Erythroblast (primary cell): ENCODE measurements around the gene GPD2.
A peak's percentile ranks its signal among the peaks of the same experiment; 100 is the strongest.

Experiments used
- DNase-seq, 2 experiments: peaks; one replicate each; lab custom pipeline; 2025; lab: John Stamatoyannopoulos, UW
- GATA1 ChIP-seq: IDR thresholded peaks from 2 replicates; pipeline ENCODE4 v1.6.1; 2011; ENCODE audit warnings: low read depth, mild to moderate bottlenecking, control low read depth, low read length, moderate library complexity
- POLR2A ChIP-seq: IDR thresholded peaks from 2 replicates; pipeline ENCODE4 v1.6.1; 2011; ENCODE audit warnings: mild to moderate bottlenecking, low read length

Gene GPD2

GRCh38 chr2:156553714-156554442 lies 117.7 kb downstream of the GPD2 start:
- TF ChIP-seq POLR2A: no peak
- no peak for TF ChIP-seq GATA1
- no peak for DNase-seq

GRCh38 chr2:156561326-156561725 lies 125.1 kb downstream of the GPD2 start:
- no peak for TF ChIP-seq POLR2A
- no peak for TF ChIP-seq GATA1
- peak in 1 of 2 experiments; percentile 34 for DNase-seq

- peak; percentile 89 to 92 for DNase-seq
- TF ChIP-seq POLR2A: no peak
- no peak for TF ChIP-seq GATA1
Observed at GRCh38 chr2:156562124-156562523, 125.9 kb downstream of the GPD2 start.

GRCh38 chr2:156563994-156564753 lies 128.0 kb downstream of the GPD2 start:
- no peak for DNase-seq

GRCh38 chr2:156565066-156565710 lies 129.0 kb downstream of the GPD2 start:
- TF ChIP-seq POLR2A (peak; percentile 20), GATA1 (no peak)

More at GRCh38 chr2:156563994-156564753, 128.0 kb downstream of the GPD2 start:
- TF ChIP-seq POLR2A (no peak), GATA1 (no peak)

GRCh38 chr2:156573710-156574109 lies 137.5 kb downstream of the GPD2 start:
- no peak for DNase-seq
- TF ChIP-seq POLR2A: no peak
- TF ChIP-seq GATA1: no peak

More at GRCh38 chr2:156565066-156565710, 129.0 kb downstream of the GPD2 start:
- no peak for DNase-seq

- no peak for DNase-seq
- no peak for TF ChIP-seq POLR2A
- TF ChIP-seq GATA1: no peak
Observed at GRCh38 chr2:156574112-156574511, 137.9 kb downstream of the GPD2 start.

GRCh38 chr2:156576005-156576404 lies 139.8 kb downstream of the GPD2 start:
- TF ChIP-seq GATA1: no peak
- no peak for TF ChIP-seq POLR2A

GRCh38 chr2:156580501-156580900 lies 144.3 kb downstream of the GPD2 start:
- no peak for DNase-seq
- TF ChIP-seq POLR2A (no peak), GATA1 (no peak)

More at GRCh38 chr2:156576005-156576404, 139.8 kb downstream of the GPD2 start:
- DNase-seq: no peak

- TF ChIP-seq POLR2A: no peak
- no peak for TF ChIP-seq GATA1
Observed at GRCh38 chr2:156581280-156581679, 145.1 kb downstream of the GPD2 start.

GRCh38 chr2:156585457-156585856 lies 149.3 kb downstream of the GPD2 start:
- TF ChIP-seq GATA1 (no peak), POLR2A (no peak)
- no peak for DNase-seq

More at GRCh38 chr2:156581280-156581679, 145.1 kb downstream of the GPD2 start:
- DNase-seq: no peak

GRCh38 chr2:156586621-156587020 lies 150.4 kb downstream of the GPD2 start:
- no peak for TF ChIP-seq POLR2A
- no peak for TF ChIP-seq GATA1
- no peak for DNase-seq

GRCh38 chr2:156589381-156590079 lies 153.4 kb downstream of the GPD2 start:
- TF ChIP-seq POLR2A (no peak), GATA1 (no peak)
- peak; percentile 64 to 74 for DNase-seq
